ENCODE results near the gene GATB. TPM values are rescaled to one million over a fixed set of nuclear protein-coding genes. Genes with fewer than 3 reads are reported as not detected.

GATB gene
- total and polyA plus RNA-seq, 11 donors = 32.8 to 182 (median 83.4) TPM

DNA sequence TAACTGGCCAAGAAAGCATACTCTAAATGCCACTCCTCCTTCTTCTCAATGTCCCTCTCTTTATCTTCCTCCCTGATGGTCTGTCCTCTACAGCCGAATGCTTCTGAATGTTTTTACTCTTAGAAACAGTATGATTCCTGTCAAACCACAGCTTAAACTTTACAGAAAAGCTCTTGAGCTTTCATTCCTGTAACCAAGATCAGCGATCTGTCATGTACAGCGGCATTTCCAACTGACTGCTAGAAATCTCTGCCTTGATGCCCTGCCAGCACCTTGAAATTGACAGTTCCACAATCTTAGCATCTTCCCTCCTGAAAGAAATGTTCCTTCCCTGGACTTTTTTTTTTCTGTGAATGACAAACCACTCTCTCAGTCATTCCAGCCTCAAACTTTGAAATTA is 11.5 kb upstream of the GATB start:
- TF ChIP-seq CTCF (IDR thresholded peaks at IDR 0.05) (no peak), POLR2A (IDR thresholded peaks at IDR 0.05) (no peak)
- DNase-seq (no peak), ATAC-seq (no peak)
- 59 to 70% (median 61%) methylated on average over 3 of the region's 3 CpGs for WGBS, 4 donors
- intact Hi-C loops (cut with DNase I) = no loop called here
- Histone ChIP-seq H3K27me3 (no peaks in the 10 kb centered on the region), H3K9me3 (peaks cover 0 to 22% (median 12%) of the 10 kb centered on the region in 12 donors), H3K4me3 (no peak overlapping the region), H3K4me1 (peaks cover 0 to 10% (median 0%) of the 10 kb centered on the region in 12 donors), H3K27ac (no peak overlapping the region), H3K36me3 (no peaks in the 10 kb centered on the region)

DNA sequence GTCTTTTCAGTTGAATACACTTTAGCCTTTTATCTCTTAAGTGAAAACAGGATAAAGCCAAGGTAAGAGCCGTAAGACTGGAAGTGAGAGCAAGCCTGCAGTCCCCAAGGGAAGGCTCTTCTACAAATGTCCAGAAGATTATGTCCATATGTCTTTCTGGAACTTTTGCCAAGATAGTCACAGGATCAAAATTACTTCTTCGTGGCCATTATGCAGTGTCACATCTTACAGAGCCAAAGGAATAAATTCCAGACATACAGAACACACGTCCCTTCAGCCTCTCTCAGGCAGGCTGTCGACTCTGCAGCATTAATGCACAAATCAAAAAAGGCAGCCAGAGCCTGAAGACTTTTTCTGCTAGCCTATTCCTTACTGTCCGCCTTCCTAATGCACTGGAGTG is 10.9 kb upstream of the GATB start:
- Histone ChIP-seq H3K4me3 (no peak overlapping the region), H3K9me3 (peaks cover 0 to 22% (median 12%) of the 10 kb centered on the region in 12 donors), H3K27me3 (no peaks in the 10 kb centered on the region), H3K4me1 (peaks cover 0 to 10% (median 0%) of the 10 kb centered on the region in 12 donors), H3K36me3 (no peaks in the 10 kb centered on the region), H3K27ac (no peak overlapping the region)
- intact Hi-C loops (cut with DNase I) = no loop called here
- no peak for DNase-seq
- TF ChIP-seq CTCF (IDR thresholded peaks at IDR 0.05) (no peak), POLR2A (IDR thresholded peaks at IDR 0.05) (no peak)
- ATAC-seq = no peak
- 33 to 41% (median 38%) methylated on average over 5 of the region's 5 CpGs for WGBS, 4 donors

DNA sequence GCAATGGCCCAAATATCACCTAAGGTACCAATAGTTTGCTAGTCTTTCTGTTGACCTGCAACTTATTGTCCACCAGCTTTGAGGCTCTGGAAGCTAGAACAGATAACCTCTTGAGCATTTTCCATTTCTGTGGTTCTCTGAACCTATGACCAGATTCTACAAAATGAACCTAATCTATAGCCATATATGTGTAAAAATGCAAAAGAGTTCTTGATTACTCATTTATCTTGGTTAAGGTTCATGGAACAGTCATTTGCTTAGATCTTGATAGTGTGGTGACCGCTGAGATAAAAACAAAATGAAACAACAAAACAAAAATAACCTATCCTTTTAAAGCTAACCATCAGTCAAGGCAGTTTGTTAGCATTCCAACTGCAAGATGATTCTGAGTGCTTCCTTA is 9.3 kb upstream of the GATB start:
- intact Hi-C loops (cut with DNase I) = no loop called here
- 74 to 90% (median 81%) methylated on average over 1 of the region's 1 CpG for WGBS, 4 donors
- no peak for ATAC-seq

GRCh38 chr4:151768835-151769234 is 8.0 kb upstream of the GATB start:
- ATAC-seq (no peak), DNase-seq (peak in 1 of 5 donors; percentile 29)
- Histone ChIP-seq H3K4me3 (no peak overlapping the region), H3K4me1 (peaks cover 0 to 10% (median 0%) of the 10 kb centered on the region in 12 donors), H3K36me3 (no peaks in the 10 kb centered on the region), H3K9me3 (peaks cover 0 to 6% (median under 1%) of the 10 kb centered on the region in 12 donors), H3K27me3 (no peaks in the 10 kb centered on the region), H3K27ac (no peak overlapping the region)
- no peak for TF ChIP-seq CTCF (IDR thresholded peaks at IDR 0.05)
- TF ChIP-seq POLR2A (IDR thresholded peaks at IDR 0.05) = no peak
- 43 to 66% (median 59%) methylated on average over 2 of the region's 2 CpGs for WGBS, 4 donors
- intact Hi-C loops (cut with DNase I) = loop anchor here in 4 of 10 donors (10.0 kb wide), 3 partner anchors 586 to 616 kb away; no protein-coding TSS in a partner anchor

More for the DNA sequence above, 9.3 kb upstream of the GATB start:
- Histone ChIP-seq H3K36me3 (no peaks in the 10 kb centered on the region), H3K9me3 (peaks cover 0 to 19% (median 10%) of the 10 kb centered on the region in 12 donors), H3K27ac (no peak overlapping the region), H3K4me1 (peaks cover 0 to 10% (median 0%) of the 10 kb centered on the region in 12 donors), H3K4me3 (no peak overlapping the region), H3K27me3 (no peaks in the 10 kb centered on the region)
- TF ChIP-seq POLR2A (IDR thresholded peaks at IDR 0.05) = no peak
- TF ChIP-seq CTCF (IDR thresholded peaks at IDR 0.05) = no peak
- no peak for DNase-seq

Measured in heart left ventricle (tissue), 16 donors.